H1 (cell line): ENCODE data around the gene FADS3. TPM values are rescaled to one million over a fixed set of nuclear protein-coding genes. Genes with fewer than 3 reads are reported as not detected.

Experiments used
- CHD7 ChIP-seq: fragments of 300-600 bp; sonication (generic); IDR thresholded peaks from 2 replicates; pipeline ENCODE4 v1.7.1; 2012; ENCODE audit warnings: low read length, moderate library complexity, mild to moderate bottlenecking, inconsistent platforms; ENCODE audit not compliant: insufficient replicate concordance
- CREB1 ChIP-seq: IDR thresholded peaks from 2 replicates; pipeline ENCODE4 v1.6.1; 2012; ENCODE audit warnings: inconsistent platforms
- EZH2 ChIP-seq: fragments of 200-600 bp; sonication (generic); IDR thresholded peaks from 2 replicates; pipeline ENCODE4 v1.7.1; 2012; ENCODE audit warnings: low read depth, mild to moderate bottlenecking, moderate library complexity, low read length, inconsistent platforms; ENCODE audit not compliant: severe bottlenecking
- MAX ChIP-seq: IDR thresholded peaks from 2 replicates; pipeline ENCODE4 v1.6.1; 2012; ENCODE audit warnings: inconsistent platforms
- POLR2AphosphoS5 ChIP-seq: IDR thresholded peaks from 2 replicates; pipeline ENCODE4 v1.6.1; 2011; ENCODE audit warnings: low read depth, low read length
- RAD21 ChIP-seq, 2 experiments: IDR thresholded peaks in 1 of 2; conservative IDR thresholded peaks in 1 of 2; 2 replicates each; pipeline ENCODE4 v1.6.1; 2011; ENCODE audit warnings: low read depth in 2 of 2, low read length in 2 of 2, improper control_type of control experiment in 1 of 2, inconsistent platforms in 1 of 2, mild to moderate bottlenecking in 1 of 2, moderate library complexity in 1 of 2
- RBBP5 ChIP-seq: IDR thresholded peaks from 2 replicates; pipeline ENCODE4 v1.7.1; 2012; ENCODE audit warnings: low read depth, mild to moderate bottlenecking, inconsistent platforms, low read length, moderate library complexity, borderline replicate concordance
- RNF2 ChIP-seq: fragments of 200-900, 300-1000 bp; sonication (generic); IDR thresholded peaks from 2 replicates; pipeline ENCODE4 v1.7.1; 2016; ENCODE audit warnings: borderline replicate concordance, low read depth, mild to moderate bottlenecking, antibody characterized with exemption, low read length; ENCODE audit not compliant: poor library complexity, severe bottlenecking; ENCODE audit errors: missing control alignments
- SP1 ChIP-seq: IDR thresholded peaks from 2 replicates; pipeline ENCODE4 v1.6.1; 2011; ENCODE audit warnings: low read depth, low read length
- SP2 ChIP-seq: IDR thresholded peaks from 2 replicates; pipeline ENCODE4 v1.6.1; 2012; ENCODE audit warnings: mild to moderate bottlenecking, low read length, inconsistent platforms
- polyA plus RNA-seq, 7 experiments: library from polyadenylated mRNA; depleted of rRNA in 3 of 7; stranded (reverse) in 5 of 7; unstranded in 2 of 7; fragments of >200 nt in 5 of 7; fragments of 200-250 nt in 2 of 7; gene quantifications; 1 replicate in 5 of 7; 2 replicates in 1 of 7; 4 replicates in 1 of 7; pipeline versions ENCODE4 v1.2.1 to v1.2.3, GENCODE V29; 2011 to 2013; ENCODE audit warnings: missing spikeins in 2 of 7, mixed read lengths in 2 of 7
- total RNA-seq: library from RNA; stranded (reverse); fragmentation: NEBNext Ultra II Directional; extraction: Animal tissue kit (Norgen Biotek cat#: 25700); gene quantifications from 2 replicates; pipeline ENCODE4 v1.2.1, GENCODE V29; 2021

The FADS3 gene
- total and polyA plus RNA-seq, 2 of the 8 experiments (the other 6 are each of a cell fraction or from before 2014, with no cell fraction given): 43.8 to 76.3 TPM

- TF ChIP-seq CHD7 (no peak), EZH2 (no peak), POLR2AphosphoS5 (no peak), CREB1 (0 out of 2 replicates have a peak, but pooled peaks have one; percentile 21), RAD21 (IDR thresholded peaks at IDR 0.05 in 1 of 2, conservative IDR thresholded peaks at IDR 0.05 in 1 of 2; ENCODE audit: low read depth in 2 of 2, low read length in 2 of 2) (peak; percentile 92 to 95), RBBP5 (no peak), SP1 (no peak), SP2 (no peak), RNF2 (no peak), MAX (peak; percentile 68)
These were observed 7.9 kb upstream of the FADS3 start (continued) for GRCh38 chr11:61899146-61899841.
